ELF-1 (cell line): Measurements from ENCODE around the gene KCNK4.

ENCODE experiments used
- DNase-seq: peaks from one replicate; pipeline ENCODE4 v3.0.0-alpha.2; 2016; ENCODE audit warnings: low read depth, low spot score

The KCNK4 gene

DNA sequence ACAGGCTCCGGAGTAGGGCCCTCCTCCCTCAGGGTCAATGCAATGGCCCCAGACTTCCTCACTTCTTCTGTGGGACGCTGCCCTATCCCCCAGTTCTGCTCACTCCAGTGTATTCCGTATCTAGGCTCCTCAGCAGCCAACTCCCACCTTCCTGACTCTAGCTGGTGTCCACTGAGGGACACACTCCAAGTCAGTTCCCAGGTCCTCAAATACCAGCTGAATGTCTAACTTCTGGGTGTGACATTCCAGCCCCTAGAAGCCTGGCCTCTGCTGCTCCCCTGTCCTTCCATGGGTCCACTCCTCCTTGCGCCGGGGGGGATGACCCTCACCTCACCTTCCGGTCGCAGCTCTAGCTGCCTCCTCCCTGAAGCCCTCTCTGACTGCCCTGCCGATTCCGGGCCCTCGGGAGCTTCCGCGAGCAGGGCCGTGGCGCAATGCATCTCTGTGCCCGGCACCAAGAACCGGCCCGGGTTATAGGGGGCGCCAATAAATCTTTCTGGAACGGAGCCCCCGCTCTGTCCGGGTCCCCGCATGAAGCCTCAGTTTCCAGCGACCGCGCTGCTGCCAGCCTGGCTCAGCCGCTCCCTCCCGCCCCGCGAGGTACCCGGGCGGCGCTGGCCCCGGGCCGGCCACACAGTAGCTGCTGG, 22.1 kb upstream of the KCNK4 start:
- peak; percentile 87 for DNase-seq

DNA sequence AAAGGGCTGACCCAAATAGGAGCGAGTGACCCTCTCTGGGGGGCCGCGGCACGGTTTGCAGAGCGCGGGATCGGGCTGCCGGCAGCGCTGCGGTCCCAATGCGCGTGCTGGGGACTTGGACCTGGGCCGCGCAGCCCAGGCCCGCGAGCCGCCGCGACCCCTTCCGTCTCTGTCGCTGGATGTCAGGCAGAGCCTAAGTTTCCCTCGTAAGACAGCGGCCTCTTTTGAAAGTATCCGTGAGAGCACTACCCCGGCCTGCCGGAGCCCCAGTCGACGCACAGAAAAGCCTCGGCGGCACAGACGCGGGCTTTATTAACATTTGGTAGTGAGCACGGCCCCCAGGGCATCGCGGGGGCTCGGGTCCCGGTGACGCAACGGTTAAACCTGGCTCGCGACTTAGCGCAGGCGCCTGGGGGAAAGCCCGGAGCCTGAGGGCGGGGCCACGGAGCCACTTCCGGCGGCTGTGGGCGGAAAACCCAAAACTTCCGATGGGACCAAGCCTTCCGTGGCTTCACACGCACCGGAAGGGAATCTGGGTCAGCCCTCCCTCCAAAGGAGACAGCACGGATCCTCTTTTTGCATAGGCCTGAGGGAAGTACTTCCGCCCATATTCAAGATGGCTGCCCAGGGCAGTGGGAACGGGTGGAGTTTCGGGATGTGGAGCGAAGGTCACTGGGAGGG, 21.4 kb upstream of the KCNK4 start:
- DNase-seq: peak; percentile 100

GRCh38 chr11:64275031-64275800, 15.9 kb upstream of the KCNK4 start:
- DNase-seq: peak; percentile 71

- no peak for DNase-seq
Measured at GRCh38 chr11:64275841-64276240, 15.3 kb upstream of the KCNK4 start.

DNA sequence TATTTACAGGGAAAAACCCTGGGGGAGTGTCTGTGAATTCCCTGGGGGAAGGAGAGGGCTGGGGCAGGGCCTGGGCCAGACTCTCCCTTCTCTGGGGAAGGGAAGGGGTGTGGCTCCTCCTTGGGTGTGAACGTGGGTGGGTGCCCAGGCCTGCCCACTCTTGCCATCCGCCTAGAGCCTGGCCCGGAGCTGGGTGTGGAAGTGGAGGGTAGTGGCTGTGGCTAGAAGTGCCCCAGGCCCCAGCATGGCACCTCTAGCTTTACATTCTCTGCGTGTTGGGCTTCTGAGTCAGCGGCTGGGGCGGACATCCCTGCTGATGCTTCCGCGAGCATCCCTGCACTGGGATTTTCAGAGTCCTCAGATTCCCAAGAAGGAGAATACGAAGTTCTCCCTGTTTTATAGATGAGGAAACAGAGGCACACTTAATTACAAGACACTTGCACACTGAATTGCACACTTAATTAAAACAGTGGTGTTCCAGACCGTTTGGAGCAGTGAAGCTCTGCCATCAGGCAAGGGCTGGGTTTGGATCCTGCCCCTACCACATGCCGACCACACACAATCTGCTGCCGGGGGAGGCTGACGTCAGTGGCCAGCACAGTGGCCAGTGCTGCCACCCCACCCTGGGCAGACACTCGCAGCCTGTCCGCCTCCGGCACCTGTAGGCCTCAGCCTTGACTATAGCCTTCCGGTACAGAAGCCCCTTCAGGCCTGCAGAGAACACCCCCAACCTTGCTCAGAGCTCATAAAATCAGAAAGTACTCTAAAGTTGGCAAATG, 14.3 kb upstream of the KCNK4 start:
- DNase-seq: no peak

GRCh38 chr11:64278576-64279190, 12.4 kb upstream of the KCNK4 start:
- no peak for DNase-seq

- DNase-seq: no peak
Measured at GRCh38 chr11:64281957-64282770, 8.9 kb upstream of the KCNK4 start.

GRCh38 chr11:64283092-64283491, 8.0 kb upstream of the KCNK4 start:
- no peak for DNase-seq

DNA sequence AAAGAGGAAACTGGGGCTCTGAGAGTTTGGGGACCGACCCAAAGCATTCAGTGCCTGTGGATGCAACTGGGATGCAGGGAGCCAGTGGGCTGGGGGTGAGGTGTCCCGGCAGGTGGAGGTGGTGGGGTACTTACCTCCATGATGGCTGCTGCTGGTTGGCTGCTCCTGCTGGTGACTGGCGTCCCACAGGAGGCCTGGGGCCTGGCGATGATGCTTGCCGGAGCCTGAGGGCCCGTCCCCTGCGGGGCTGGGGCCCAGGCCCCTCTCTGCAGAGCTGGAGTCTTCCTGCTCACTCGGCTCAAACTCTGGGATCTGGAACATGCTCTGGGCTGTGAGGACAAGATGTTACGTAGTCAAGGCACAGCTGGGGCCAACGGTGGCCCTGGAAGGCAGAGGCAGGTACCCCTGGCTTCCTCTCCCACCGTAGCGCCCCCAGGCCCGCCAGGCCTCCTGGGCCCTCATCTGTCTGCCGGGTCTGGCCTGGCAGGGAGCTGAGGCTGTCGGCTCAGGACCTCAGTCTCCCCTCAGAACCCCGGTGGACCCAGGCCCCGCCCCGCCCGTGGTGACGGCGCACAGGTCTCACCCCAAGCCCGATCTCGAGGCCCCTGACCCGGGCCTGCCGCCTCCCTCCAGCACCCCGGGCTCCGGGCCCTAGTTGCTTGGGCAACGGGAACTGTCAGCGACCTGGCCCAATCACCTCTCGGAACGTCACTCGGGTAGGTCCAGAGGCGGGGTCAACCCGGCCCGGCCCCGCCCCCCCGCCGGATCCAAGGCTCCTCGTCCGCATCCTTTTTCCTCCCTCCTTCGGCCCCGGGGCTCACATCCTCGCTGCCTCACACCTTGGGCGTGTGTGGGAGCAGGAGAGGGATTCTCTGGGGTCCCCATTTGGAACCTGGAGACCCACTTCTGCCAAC, 6.8 kb upstream of the KCNK4 start, which contains the start of gene BAD:
TSS of gene BAD (minus strand) at position 618 of the 914 bp plus-strand sequence. CDS start at position 321, 297 bp downstream.
- DNase-seq: peak; percentile 97

DNA sequence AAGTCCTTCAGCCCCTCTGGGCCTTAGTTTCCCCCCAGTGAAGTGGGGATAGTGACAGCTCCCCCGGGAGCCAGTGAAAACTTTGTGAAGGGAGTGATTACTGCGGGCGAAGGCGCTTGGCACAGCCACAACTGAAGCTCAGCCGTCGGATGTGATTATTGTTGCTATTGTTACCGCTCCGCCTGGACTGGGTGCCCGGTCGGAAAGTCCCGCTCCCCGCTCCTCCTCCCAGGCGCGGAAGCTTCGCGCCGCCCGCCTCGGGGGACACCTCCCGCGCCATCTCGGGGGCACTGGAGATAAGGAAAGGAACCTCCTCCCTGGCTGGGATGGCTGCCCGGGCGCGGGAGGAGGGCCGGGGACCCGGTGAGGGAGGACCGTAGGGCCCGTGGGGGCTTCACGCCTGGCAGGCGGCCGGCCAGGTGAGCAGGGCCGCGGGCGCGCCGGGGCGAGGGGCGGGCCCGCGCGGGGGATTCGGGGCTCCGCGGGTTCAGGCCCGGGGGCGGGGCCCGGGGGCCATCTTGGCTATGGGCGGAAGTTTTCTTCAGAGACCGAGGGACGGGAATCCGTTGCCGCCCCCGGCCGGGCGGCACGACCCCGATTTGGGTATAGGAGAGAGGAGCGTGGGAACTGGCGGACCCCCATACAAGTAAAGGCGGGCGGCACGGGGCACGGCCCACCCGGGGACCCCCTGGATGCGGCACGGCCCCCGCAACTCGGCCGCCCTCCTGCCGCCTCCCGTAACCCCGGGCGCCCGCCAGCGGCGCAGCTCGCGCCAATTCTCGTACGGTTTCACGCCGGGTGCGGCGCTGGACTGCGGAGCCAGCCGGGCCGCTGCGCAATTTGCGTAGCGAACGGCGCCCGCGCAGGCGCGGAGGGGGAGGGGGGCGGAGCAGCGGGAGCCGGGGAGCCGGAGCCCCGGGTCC, 5.9 kb upstream of the KCNK4 start, which contains the start of gene GPR137:
TSS of gene GPR137 (plus strand) at position 887 of the 923 bp plus-strand sequence. CDS start 677 bp downstream, outside the sequence.
- peak; percentile 88 for DNase-seq

GRCh38 chr11:64285885-64286800, 5.0 kb upstream of the KCNK4 start:
- no peak for DNase-seq

DNA sequence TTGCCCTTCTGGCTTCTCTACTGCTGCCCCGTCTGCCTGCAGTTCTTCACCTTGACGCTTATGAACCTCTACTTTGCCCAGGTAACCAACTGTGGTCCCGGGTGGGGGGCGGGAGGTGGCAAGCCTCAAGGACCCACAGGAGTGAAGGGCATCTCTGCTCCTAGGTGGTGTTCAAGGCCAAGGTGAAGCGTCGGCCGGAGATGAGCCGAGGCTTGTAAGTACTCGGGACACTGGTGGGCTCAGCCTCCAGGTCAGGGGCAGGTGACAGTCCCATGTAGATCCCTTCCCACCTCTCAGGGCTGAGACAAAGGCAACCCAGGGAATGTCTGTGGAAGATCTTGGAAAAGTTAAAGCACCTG, 4.3 kb upstream of the KCNK4 start:
- no peak for DNase-seq

GRCh38 chr11:64287676-64288352, 3.3 kb upstream of the KCNK4 start:
- DNase-seq: no peak

- no peak for DNase-seq
Measured at GRCh38 chr11:64288353-64288750, 2.8 kb upstream of the KCNK4 start.

DNA sequence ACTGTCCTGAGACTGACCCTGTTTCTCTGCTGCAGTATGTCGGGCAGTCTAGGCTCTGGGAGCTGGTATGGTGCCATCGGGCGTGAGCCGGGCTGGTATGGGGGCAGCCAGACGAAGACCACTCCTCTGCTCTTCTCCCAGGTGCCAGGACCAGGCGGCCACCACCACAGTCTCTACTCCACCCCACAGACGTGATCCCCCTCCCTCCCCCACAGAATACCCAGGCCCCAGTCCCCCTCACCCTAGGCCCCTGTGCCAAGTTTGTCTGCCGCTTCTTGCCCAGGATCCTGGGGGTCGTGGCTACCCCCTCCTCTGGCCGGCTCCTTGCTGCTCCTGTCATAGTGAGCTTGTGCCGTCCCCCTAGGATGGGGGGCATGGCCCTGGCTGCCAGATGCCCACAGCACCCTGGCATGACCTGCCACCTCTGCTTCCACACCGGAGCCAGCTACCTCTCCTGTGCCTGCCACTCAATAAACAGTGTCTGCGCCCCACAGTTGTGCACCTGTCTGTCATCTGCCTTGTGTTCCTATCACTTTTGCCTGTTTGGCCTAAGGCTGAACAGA, 2.0 kb upstream of the KCNK4 start:
- DNase-seq: no peak
